Limb (tissue), 2 donors: ENCODE results near the gene HOXB3.
A peak's percentile ranks its signal among the peaks of the same experiment; 100 is the strongest.
"Not testable (repeated sequence)": the region's sequence is repeated elsewhere in the genome, so short reads cannot be mapped to it uniquely, and the experiment has no call there.

Experiments
- DNase-seq, 2 donors: peaks; one replicate each; pipeline ENCODE4 v3.0.0-alpha.2; 2016; ENCODE audit errors: extremely low spot score in 2 of 2

HOXB3 gene

GRCh38 chr17:48530208-48530886 lies 59.7 kb downstream of the HOXB3 start:
- peak in 1 of 2 donors; percentile 32 for DNase-seq

GRCh38 chr17:48529683-48530009 lies 60.4 kb downstream of the HOXB3 start:
- DNase-seq: no peak

- no peak for DNase-seq
Measured at GRCh38 chr17:48528936-48529682, 60.9 kb downstream of the HOXB3 start.

GRCh38 chr17:48528153-48528935 lies 61.7 kb downstream of the HOXB3 start:
- no peak for DNase-seq

- DNase-seq: peak in 1 of 2 donors; percentile 33
Measured at GRCh38 chr17:48527547-48527932, 62.5 kb downstream of the HOXB3 start.

GRCh38 chr17:48526608-48527546 lies 63.2 kb downstream of the HOXB3 start:
- DNase-seq: peak in 1 of 2 donors; percentile 47

- DNase-seq: no peak
Measured at GRCh38 chr17:48523010-48523409, 67.0 kb downstream of the HOXB3 start.

- peak; percentile 37 to 67 for DNase-seq
Measured at GRCh38 chr17:48522031-48522653, 67.9 kb downstream of the HOXB3 start.

GRCh38 chr17:48520631-48521079 lies 69.4 kb downstream of the HOXB3 start:
- DNase-seq: no peak

GRCh38 chr17:48519427-48519826 lies 70.6 kb downstream of the HOXB3 start:
- DNase-seq: no peak

- DNase-seq: no peak
Measured at GRCh38 chr17:48517478-48517877, 72.6 kb downstream of the HOXB3 start.

GRCh38 chr17:48515925-48516900 lies 73.8 kb downstream of the HOXB3 start:
- no peak for DNase-seq

GRCh38 chr17:48514477-48514876 lies 75.6 kb downstream of the HOXB3 start:
- DNase-seq: no peak

GRCh38 chr17:48513666-48514455 lies 76.2 kb downstream of the HOXB3 start:
- no peak for DNase-seq

GRCh38 chr17:48513097-48513496 lies 76.9 kb downstream of the HOXB3 start:
- no peak for DNase-seq

- DNase-seq: no peak
Measured at GRCh38 chr17:48510761-48511604, 79.1 kb downstream of the HOXB3 start.

GRCh38 chr17:48510381-48510760 lies 79.7 kb downstream of the HOXB3 start:
- no peak for DNase-seq

- DNase-seq: not testable (repeated sequence)
Measured at GRCh38 chr17:48509708-48510107, 80.3 kb downstream of the HOXB3 start.
